ENCODE results near the gene TBX6. TPM values are rescaled to one million over a fixed set of nuclear protein-coding genes. Genes with fewer than 3 reads are reported as not detected.
"Not testable (repeated sequence)": the region's sequence is repeated elsewhere in the genome, so short reads cannot be mapped to it uniquely, and the experiment has no call there.

The TBX6 gene
- total and polyA plus RNA-seq, 2 of the 4 experiments (the other 2 are of a cell fraction) = 0.10 TPM; not detected in 1

DNA sequence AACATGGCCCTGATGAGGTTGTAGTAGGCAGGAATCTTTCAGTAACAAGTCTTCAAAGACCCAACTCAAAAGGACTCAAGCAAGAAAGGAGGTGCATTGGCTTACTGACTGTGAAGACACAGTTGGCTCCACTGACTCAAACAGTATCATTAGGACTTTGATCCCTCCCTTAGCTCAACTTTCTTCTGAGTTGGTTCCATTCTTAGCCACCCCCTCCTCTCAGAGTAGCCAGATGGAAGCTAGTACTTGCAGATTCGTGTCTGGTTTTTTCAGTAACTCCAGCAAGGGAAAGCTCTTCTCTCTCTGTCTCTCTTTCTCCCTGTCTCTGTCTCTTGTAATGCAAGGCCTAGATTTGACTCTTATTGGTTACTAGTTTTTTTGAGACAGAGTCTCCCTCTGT, 36.3 kb upstream of the TBX6 start:
- no peaks in the 10 kb centered on the region for H3K36me3 ChIP-seq (ENCODE audit: control insufficient read depth, insufficient read depth, low read length)
- TF ChIP-seq, protein P1, sequence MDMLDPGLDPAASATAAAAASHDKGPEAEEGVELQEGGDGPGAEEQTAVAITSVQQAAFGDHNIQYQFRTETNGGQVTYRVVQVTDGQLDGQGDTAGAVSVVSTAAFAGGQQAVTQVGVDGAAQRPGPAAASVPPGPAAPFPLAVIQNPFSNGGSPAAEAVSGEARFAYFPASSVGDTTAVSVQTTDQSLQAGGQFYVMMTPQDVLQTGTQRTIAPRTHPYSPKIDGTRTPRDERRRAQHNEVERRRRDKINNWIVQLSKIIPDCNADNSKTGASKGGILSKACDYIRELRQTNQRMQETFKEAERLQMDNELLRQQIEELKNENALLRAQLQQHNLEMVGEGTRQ (IDR thresholded peaks at IDR 0.05; ENCODE audit: low read depth, low read length) = no peak
- TF ChIP-seq RFX5 (IDR thresholded peaks at IDR 0.05; ENCODE audit: low read depth, low read length) (no peak), MAZ (IDR thresholded peaks at IDR 0.05; ENCODE audit: borderline replicate concordance, low read depth, low read length) (no peak), MAFK (IDR thresholded peaks at IDR 0.05; ENCODE audit: low read depth, low read length) (no peak)
- H3K9me3 ChIP-seq (ENCODE audit: control insufficient read depth, insufficient read depth, low read length) = no peaks in the 10 kb centered on the region
- no peak overlapping the region for H3K9ac ChIP-seq (ENCODE audit: low read depth, low read length)
- H3K4me3 ChIP-seq (ENCODE audit: insufficient read depth, low read depth, low read length) = no peak overlapping the region
- H3K27me3 ChIP-seq (ENCODE audit: control insufficient read depth, insufficient read depth, low read length) = peaks cover 4% of the 10 kb centered on the region; the same call in 1 of the 2 replicates
- no peak overlapping the region for H2BK5ac ChIP-seq (ENCODE audit: low read depth, low read length, poor library complexity, severe bottlenecking)
- no peak overlapping the region for H2BK120ac ChIP-seq (ENCODE audit: low read depth, low read length)
- H3K4ac ChIP-seq (ENCODE audit: low read depth, low read length) = no peak overlapping the region
- no peak overlapping the region for H2AK9ac ChIP-seq (replicated peaks; ENCODE audit: low read depth, low read length, poor library complexity)
- no peaks in the 10 kb centered on the region; the same call in 1 of the 2 replicates for H4K20me1 ChIP-seq (ENCODE audit: insufficient read depth, low read length)
- CTCF ChIA-PET = no interaction called here
- no peak overlapping the region for H2BK20ac ChIP-seq (ENCODE audit: low read depth, low read length)
- no peak overlapping the region for H2AK5ac ChIP-seq (ENCODE audit: low read depth, low read length)
- H3K4me1 ChIP-seq (ENCODE audit: control insufficient read depth, insufficient read depth, low read length) = peaks cover 7% of the 10 kb centered on the region; the same call in 1 of the 2 replicates
- no peak overlapping the region for H3K27ac ChIP-seq (ENCODE audit: insufficient read depth, low read length)
- ATAC-seq (ENCODE audit: low read depth) = no peak
- POLR2A ChIA-PET (ENCODE audit: unreplicated experiment) = no interaction called here
- peaks cover 9% of the 10 kb centered on the region; the same call in 1 of the 2 replicates for H3K9me1 ChIP-seq (ENCODE audit: insufficient read depth, low read length)
- no peak overlapping the region for H4K5ac ChIP-seq (ENCODE audit: low read depth, low read length)
- no peak overlapping the region for H3K56ac ChIP-seq (ENCODE audit: extremely low read depth, insufficient read depth, low read length)
- in situ Hi-C loops (cut with MboI; ENCODE audit: low sequenced_read_pairs) = no loop called here
- DNase-seq = no peak
- dilution Hi-C loops (cut with HindIII; ENCODE audit: low sequenced_read_pairs, unreplicated experiment) = no loop called here
- H2BK15ac ChIP-seq (ENCODE audit: low read depth, low read length) = no peak overlapping the region
- H3K23ac ChIP-seq (ENCODE audit: low read depth, low read length) = peak overlapping the region; percentile 7; the same call in 1 of the 2 replicates
- BruUV-seq (replicated peaks) = no TSS peak
- intact Hi-C loops (cut with micrococcal nuclease) = no loop called here
- no peak overlapping the region for H3K4me2 ChIP-seq (ENCODE audit: low read depth, low read length)
- no peak overlapping the region for H4K8ac ChIP-seq (ENCODE audit: low read depth in 2 of 2, low read length in 2 of 2)
- H3K18ac ChIP-seq (ENCODE audit: low read depth, low read length) = no peak overlapping the region
- no peak overlapping the region for H2AFZ ChIP-seq (replicated peaks; ENCODE audit: low read length, poor library complexity)
- no peak overlapping the region for H4K91ac ChIP-seq (ENCODE audit: insufficient read depth, low read depth, low read length)
- no peak overlapping the region for H3K14ac ChIP-seq (replicated peaks; ENCODE audit: low read depth, low read length)
- no CpG with 5 or more reads among the region's 1 CpG for WGBS, 2 experiments (ENCODE audit: extremely low coverage in 2 of 2, insufficient read length in 1 of 2)
- no peaks in the 10 kb centered on the region; a peak in 1 of 4 replicates for H3K79me1 ChIP-seq (ENCODE audit: low read depth in 1 of 2, low read length in 2 of 2)

DNA sequence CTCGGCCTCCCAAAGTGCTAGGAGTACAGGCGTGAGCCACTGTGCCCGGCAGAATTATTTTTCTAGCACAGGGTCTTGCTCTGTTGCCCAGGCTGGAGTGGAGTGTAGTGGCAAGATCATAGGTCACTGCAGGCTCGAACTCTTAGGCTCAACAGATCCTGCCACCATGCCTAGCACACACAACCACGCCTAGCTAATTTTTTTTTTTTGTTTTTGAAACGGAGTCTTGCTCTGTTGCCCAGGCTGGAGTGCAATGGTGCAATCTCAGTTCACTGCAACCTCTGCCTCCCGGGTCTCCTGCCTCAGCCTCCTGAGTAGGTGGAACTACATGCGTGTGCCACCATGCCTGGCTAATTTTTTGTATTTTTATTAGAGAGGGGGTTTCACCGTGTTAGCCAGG, 34.0 kb upstream of the TBX6 start:
- H4K91ac ChIP-seq (ENCODE audit: insufficient read depth, low read depth, low read length); dilution Hi-C loops (cut with HindIII; ENCODE audit: low sequenced_read_pairs, unreplicated experiment); ATAC-seq (ENCODE audit: low read depth); H3K9ac ChIP-seq (ENCODE audit: low read depth, low read length); H4K8ac ChIP-seq (ENCODE audit: low read depth in 2 of 2, low read length in 2 of 2); H3K4me3 ChIP-seq (ENCODE audit: insufficient read depth, low read depth, low read length); CTCF ChIA-PET; H2BK15ac ChIP-seq (ENCODE audit: low read depth, low read length); H2AK5ac ChIP-seq (ENCODE audit: low read depth, low read length); H3K18ac ChIP-seq (ENCODE audit: low read depth, low read length); in situ Hi-C loops (cut with MboI; ENCODE audit: low sequenced_read_pairs); H3K9me3 ChIP-seq (ENCODE audit: control insufficient read depth, insufficient read depth, low read length); H2BK5ac ChIP-seq (ENCODE audit: low read depth, low read length, poor library complexity, severe bottlenecking); H2AK9ac ChIP-seq (replicated peaks; ENCODE audit: low read depth, low read length, poor library complexity); H3K14ac ChIP-seq (replicated peaks; ENCODE audit: low read depth, low read length); H2BK120ac ChIP-seq (ENCODE audit: low read depth, low read length); BruUV-seq (replicated peaks); H4K5ac ChIP-seq (ENCODE audit: low read depth, low read length); H3K23ac ChIP-seq (ENCODE audit: low read depth, low read length); H3K56ac ChIP-seq (ENCODE audit: extremely low read depth, insufficient read depth, low read length); H3K36me3 ChIP-seq (ENCODE audit: control insufficient read depth, insufficient read depth, low read length); DNase-seq; H3K4ac ChIP-seq (ENCODE audit: low read depth, low read length); intact Hi-C loops (cut with micrococcal nuclease); H3K27me3 ChIP-seq (ENCODE audit: control insufficient read depth, insufficient read depth, low read length); H4K20me1 ChIP-seq (ENCODE audit: insufficient read depth, low read length); H3K27ac ChIP-seq (ENCODE audit: insufficient read depth, low read length); H2AFZ ChIP-seq (replicated peaks; ENCODE audit: low read length, poor library complexity); H3K4me2 ChIP-seq (ENCODE audit: low read depth, low read length); H2BK20ac ChIP-seq (ENCODE audit: low read depth, low read length); H3K9me1 ChIP-seq (ENCODE audit: insufficient read depth, low read length): not testable (repeated sequence)
- POLR2A ChIA-PET (ENCODE audit: unreplicated experiment) = interaction anchor here (0.6 kb wide), 1 partner anchor 12 kb away, joined by 3 read pairs; no protein-coding TSS in a partner anchor
- Histone ChIP-seq H3K79me1 (ENCODE audit: low read depth in 1 of 2, low read length in 2 of 2) (peaks cover 0 to 18% of the 10 kb centered on the region in 2 experiments; a peak in 2 of 4 replicates), H3K4me1 (ENCODE audit: control insufficient read depth, insufficient read depth, low read length) (peaks cover 12% of the 10 kb centered on the region)
- no CpG with 5 or more reads among the region's 9 CpGs for WGBS, 2 experiments (ENCODE audit: extremely low coverage in 2 of 2, insufficient read length in 1 of 2)
